Measurements from ENCODE around the gene LRFN5. TPM values are rescaled to one million over a fixed set of nuclear protein-coding genes. Genes with fewer than 3 reads are reported as not detected.

The LRFN5 gene
- total and polyA plus RNA-seq, 2 experiments from 2014 or later: 1.9 to 6.8 TPM

DNA sequence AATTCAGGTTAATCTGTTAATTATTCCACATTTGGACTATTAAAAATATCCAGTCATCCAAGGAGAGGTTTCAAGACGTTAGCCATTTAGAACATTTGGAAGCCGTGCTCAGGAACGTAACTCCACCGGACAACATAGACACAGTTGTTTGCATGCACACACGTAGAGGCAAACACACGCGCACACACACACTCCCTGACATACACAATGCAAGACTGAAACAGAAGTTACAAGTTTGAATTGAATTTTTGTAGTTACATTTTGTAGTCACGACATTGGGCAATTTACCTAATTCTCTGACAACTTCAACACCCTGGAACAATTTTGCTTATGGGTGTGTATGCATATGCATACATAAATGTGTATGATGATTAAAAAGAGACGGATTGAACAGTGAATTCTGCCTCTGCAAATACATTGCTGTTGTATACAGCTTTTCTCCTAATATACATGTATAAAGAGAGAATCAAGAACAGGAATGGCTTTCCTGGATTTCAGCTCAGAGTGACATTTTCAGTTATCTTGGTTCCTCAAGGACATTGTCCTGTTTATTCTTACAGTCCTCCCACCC is 298.8 kb downstream of the LRFN5 start:
- Mint-ChIP-seq H3K27me3 (ENCODE audit: insufficient read depth, low read depth, poor library complexity) (no peaks in the 10 kb centered on the region), H3K4me1 (no peaks in the 10 kb centered on the region), H3K9me3 (peaks cover 3% of the 10 kb centered on the region; the same call in 2 of the 3 replicates), H3K27ac (no peak overlapping the region), H3K36me3 (ENCODE audit: low read depth) (no peaks in the 10 kb centered on the region), H3K4me3 (no peak overlapping the region)
- H3K27me3 ChIP-seq (ENCODE audit: insufficient read depth): no peaks in the 10 kb centered on the region
- H3K36me3 ChIP-seq (ENCODE audit: insufficient read depth): no peaks in the 10 kb centered on the region
- H3K79me2 ChIP-seq (replicated peaks; ENCODE audit: insufficient read depth): no peaks in the 10 kb centered on the region
- H3K9me2 ChIP-seq (ENCODE audit: insufficient read depth): no peaks in the 10 kb centered on the region
- no peak overlapping the region for H3K27ac ChIP-seq (ENCODE audit: low read depth)
- DNase-seq (ENCODE audit: low spot score): no peak
- H3K4me3 ChIP-seq: no peak overlapping the region
- TF ChIP-seq CTCF (conservative IDR thresholded peaks at IDR 0.05; ENCODE audit: low read depth in 2 of 2) (no peak), EZH2 (IDR thresholded peaks at IDR 0.05; ENCODE audit: low read depth, unreplicated experiment) (no peak), EZH2phosphoT487 (IDR thresholded peaks at IDR 0.05; ENCODE audit: unreplicated experiment) (no peak), ZNF114 (CRISPR knock-in tag; IDR thresholded peaks at IDR 0.05) (no peak), NANOG (IDR thresholded peaks at IDR 0.05; ENCODE audit: borderline replicate concordance) (no peak), ETS1 (IDR thresholded peaks at IDR 0.05) (no peak), ZNF331 (CRISPR knock-in tag; IDR thresholded peaks at IDR 0.05; ENCODE audit: low read depth) (no peak), STAT1 (IDR thresholded peaks at IDR 0.05; ENCODE audit: unreplicated experiment) (no peak), REST (IDR thresholded peaks at IDR 0.05; ENCODE audit: unreplicated experiment) (no peak), CREB1 (CRISPR knock-in tag; IDR thresholded peaks at IDR 0.05; ENCODE audit: low read depth) (no peak), JUNB (IDR thresholded peaks at IDR 0.05; ENCODE audit: unreplicated experiment) (no peak), POLR2AphosphoS5 (IDR thresholded peaks at IDR 0.05; ENCODE audit: low read depth) (no peak)
- TF ChIP-seq, protein P1, sequence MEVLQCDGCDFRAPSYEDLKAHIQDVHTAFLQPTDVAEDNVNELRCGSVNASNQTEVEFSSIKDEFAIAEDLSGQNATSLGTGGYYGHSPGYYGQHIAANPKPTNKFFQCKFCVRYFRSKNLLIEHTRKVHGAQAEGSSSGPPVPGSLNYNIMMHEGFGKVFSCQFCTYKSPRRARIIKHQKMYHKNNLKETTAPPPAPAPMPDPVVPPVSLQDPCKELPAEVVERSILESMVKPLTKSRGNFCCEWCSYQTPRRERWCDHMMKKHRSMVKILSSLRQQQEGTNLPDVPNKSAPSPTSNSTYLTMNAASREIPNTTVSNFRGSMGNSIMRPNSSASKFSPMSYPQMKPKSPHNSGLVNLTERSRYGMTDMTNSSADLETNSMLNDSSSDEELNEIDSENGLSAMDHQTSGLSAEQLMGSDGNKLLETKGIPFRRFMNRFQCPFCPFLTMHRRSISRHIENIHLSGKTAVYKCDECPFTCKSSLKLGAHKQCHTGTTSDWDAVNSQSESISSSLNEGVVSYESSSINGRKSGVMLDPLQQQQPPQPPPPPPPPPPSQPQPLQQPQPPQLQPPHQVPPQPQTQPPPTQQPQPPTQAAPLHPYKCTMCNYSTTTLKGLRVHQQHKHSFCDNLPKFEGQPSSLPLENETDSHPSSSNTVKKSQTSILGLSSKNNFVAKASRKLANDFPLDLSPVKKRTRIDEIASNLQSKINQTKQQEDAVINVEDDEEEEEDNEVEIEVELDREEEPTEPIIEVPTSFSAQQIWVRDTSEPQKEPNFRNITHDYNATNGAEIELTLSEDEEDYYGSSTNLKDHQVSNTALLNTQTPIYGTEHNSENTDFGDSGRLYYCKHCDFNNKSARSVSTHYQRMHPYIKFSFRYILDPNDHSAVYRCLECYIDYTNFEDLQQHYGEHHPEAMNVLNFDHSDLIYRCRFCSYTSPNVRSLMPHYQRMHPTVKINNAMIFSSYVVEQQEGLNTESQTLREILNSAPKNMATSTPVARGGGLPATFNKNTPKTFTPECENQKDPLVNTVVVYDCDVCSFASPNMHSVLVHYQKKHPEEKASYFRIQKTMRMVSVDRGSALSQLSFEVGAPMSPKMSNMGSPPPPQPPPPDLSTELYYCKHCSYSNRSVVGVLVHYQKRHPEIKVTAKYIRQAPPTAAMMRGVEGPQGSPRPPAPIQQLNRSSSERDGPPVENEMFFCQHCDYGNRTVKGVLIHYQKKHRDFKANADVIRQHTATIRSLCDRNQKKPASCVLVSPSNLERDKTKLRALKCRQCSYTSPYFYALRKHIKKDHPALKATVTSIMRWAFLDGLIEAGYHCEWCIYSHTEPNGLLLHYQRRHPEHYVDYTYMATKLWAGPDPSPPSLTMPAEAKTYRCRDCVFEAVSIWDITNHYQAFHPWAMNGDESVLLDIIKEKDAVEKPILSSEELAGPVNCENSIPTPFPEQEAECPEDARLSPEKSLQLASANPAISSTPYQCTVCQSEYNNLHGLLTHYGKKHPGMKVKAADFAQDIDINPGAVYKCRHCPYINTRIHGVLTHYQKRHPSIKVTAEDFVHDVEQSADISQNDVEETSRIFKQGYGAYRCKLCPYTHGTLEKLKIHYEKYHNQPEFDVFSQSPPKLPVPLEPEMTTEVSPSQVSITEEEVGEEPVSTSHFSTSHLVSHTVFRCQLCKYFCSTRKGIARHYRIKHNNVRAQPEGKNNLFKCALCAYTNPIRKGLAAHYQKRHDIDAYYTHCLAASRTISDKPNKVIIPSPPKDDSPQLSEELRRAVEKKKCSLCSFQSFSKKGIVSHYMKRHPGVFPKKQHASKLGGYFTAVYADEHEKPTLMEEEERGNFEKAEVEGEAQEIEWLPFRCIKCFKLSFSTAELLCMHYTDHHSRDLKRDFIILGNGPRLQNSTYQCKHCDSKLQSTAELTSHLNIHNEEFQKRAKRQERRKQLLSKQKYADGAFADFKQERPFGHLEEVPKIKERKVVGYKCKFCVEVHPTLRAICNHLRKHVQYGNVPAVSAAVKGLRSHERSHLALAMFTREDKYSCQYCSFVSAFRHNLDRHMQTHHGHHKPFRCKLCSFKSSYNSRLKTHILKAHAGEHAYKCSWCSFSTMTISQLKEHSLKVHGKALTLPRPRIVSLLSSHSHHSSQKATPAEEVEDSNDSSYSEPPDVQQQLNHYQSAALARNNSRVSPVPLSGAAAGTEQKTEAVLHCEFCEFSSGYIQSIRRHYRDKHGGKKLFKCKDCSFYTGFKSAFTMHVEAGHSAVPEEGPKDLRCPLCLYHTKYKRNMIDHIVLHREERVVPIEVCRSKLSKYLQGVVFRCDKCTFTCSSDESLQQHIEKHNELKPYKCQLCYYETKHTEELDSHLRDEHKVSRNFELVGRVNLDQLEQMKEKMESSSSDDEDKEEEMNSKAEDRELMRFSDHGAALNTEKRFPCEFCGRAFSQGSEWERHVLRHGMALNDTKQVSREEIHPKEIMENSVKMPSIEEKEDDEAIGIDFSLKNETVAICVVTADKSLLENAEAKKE (CRISPR knock-in tag; IDR thresholded peaks at IDR 0.05): no peak
- no peak overlapping the region for H3K4me2 ChIP-seq
- ATAC-seq: no peak
- no peaks in the 10 kb centered on the region for H3F3A ChIP-seq (replicated peaks; ENCODE audit: low read depth)
- no peaks in the 10 kb centered on the region for H4K20me1 ChIP-seq (replicated peaks; ENCODE audit: insufficient read depth)
- H3K4me1 ChIP-seq (ENCODE audit: insufficient read depth): no peaks in the 10 kb centered on the region
- H2AFZ ChIP-seq: no peak overlapping the region

Data from GM23338 (cell line).